Ishikawa (cell line): ENCODE data around the gene EQTN.

Experiments
- CEBPB ChIP-seq: IDR thresholded peaks from 2 replicates; pipeline ENCODE4 v1.6.1; 2012
- CREB1 ChIP-seq: IDR thresholded peaks from 2 replicates; pipeline ENCODE4 v1.6.1; 2012; ENCODE audit warnings: low read depth
- EGR1 ChIP-seq: IDR thresholded peaks from 2 replicates; pipeline ENCODE4 v1.6.1; 2012
- EP300 ChIP-seq: IDR thresholded peaks from 2 replicates; pipeline ENCODE4 v1.6.1; 2012; ENCODE audit warnings: borderline replicate concordance
- FOXM1 ChIP-seq: IDR thresholded peaks from 2 replicates; pipeline ENCODE4 v1.6.1; 2012; ENCODE audit warnings: low read depth, borderline replicate concordance
- NFIC ChIP-seq: IDR thresholded peaks from 2 replicates; pipeline ENCODE4 v1.6.1; 2012
- RAD21 ChIP-seq: IDR thresholded peaks from 2 replicates; pipeline ENCODE4 v1.6.1; 2012; ENCODE audit warnings: low read depth
- REST ChIP-seq: IDR thresholded peaks from 2 replicates; pipeline ENCODE4 v1.6.1; 2012; ENCODE audit warnings: low read depth, mild to moderate bottlenecking
- TAF1 ChIP-seq: IDR thresholded peaks from 2 replicates; pipeline ENCODE4 v1.6.1; 2012; ENCODE audit warnings: low read depth, mild to moderate bottlenecking
- TCF12 ChIP-seq: IDR thresholded peaks from 2 replicates; pipeline ENCODE4 v1.6.1; 2012; ENCODE audit warnings: low read depth
- TEAD4 ChIP-seq: IDR thresholded peaks from 2 replicates; pipeline ENCODE4 v1.6.1; 2012
- YY1 ChIP-seq: IDR thresholded peaks from 2 replicates; pipeline ENCODE4 v1.6.1; 2012; ENCODE audit warnings: low read depth
- ZBTB7A ChIP-seq: IDR thresholded peaks from 2 replicates; pipeline ENCODE4 v1.6.1; 2012; ENCODE audit warnings: low read depth
- TF ChIP-seq, protein P1 (sequence below): IDR thresholded peaks from 2 replicates; pipeline ENCODE4 v1.6.1; 2012
- TF ChIP-seq, protein P2 (sequence below): IDR thresholded peaks from 2 replicates; pipeline ENCODE4 v1.6.1; 2012

Gene EQTN

DNA sequence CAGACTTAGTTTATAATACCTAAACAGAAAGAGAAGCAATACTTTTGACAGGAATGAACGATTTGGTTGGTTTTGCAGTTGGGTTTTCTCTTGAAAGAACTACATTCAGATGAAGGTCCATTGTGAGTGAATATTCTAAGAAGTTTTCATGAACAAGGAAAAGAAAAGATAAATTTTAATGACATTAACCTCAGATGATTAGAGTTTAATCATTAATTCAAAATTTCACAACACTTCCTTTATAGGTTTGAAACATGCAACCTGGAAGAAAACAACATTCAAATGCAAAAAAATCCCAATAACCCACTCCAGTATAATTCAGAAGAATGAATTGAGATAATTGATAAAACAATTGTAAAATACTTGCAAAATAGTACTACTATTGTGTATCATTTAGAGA lies 23.8 kb downstream of the EQTN start:
- TF ChIP-seq TAF1 (no peak), FOXM1 (no peak), CREB1 (no peak), RAD21 (no peak), ZBTB7A (no peak), EGR1 (no peak), CEBPB (no peak), YY1 (no peak), REST (no peak), TEAD4 (no peak), NFIC (no peak), EP300 (no peak), TCF12 (no peak)
- TF ChIP-seq, protein P1, sequence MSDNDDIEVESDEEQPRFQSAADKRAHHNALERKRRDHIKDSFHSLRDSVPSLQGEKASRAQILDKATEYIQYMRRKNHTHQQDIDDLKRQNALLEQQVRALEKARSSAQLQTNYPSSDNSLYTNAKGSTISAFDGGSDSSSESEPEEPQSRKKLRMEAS = no peak
- TF ChIP-seq, protein P2, sequence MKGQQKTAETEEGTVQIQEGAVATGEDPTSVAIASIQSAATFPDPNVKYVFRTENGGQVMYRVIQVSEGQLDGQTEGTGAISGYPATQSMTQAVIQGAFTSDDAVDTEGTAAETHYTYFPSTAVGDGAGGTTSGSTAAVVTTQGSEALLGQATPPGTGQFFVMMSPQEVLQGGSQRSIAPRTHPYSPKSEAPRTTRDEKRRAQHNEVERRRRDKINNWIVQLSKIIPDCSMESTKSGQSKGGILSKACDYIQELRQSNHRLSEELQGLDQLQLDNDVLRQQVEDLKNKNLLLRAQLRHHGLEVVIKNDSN = no peak

- TF ChIP-seq TEAD4 (no peak), NFIC (no peak), RAD21 (no peak), CEBPB (no peak), YY1 (no peak), ZBTB7A (no peak), TAF1 (no peak), REST (no peak), EP300 (no peak), FOXM1 (no peak), EGR1 (no peak), CREB1 (no peak)
- TF ChIP-seq, protein P1 = no peak
- TF ChIP-seq, protein P2 = no peak
Measured at GRCh38 chr9:27272103-27272502, 24.8 kb downstream of the EQTN start.

DNA sequence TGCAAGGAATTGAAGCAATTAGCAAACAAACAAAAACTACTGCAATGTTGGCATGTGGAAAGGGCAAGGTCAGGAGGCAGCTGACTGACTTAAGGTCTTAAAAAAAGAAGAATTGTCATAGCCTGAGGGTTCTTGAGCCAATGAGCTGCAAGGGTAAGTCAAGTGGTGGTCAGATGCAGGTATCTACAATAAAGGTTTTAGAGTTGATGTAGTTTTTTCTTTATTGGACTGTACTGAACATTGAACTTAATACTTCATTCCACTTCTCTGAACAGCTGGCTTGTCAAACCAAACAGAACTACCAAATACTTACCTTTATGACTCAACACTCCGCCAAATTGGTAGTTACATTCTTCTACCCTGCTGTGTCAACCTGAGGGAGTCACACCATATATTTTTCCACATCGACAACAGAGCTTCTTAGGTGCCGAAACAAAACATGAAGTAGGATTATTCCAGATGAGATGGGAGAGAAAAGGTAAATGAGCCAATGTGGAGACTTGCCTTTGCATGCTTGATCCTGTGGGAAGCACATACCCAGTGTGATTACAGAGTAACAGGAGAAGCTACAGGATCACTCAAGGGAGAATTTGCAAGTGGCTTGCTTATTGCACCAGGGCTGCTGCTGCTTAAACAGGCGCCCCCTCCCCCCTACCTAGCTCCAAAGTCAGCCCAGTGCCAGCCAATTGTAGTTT lies 35.3 kb downstream of the EQTN start:
- TF ChIP-seq, protein P2 = no peak
- TF ChIP-seq EP300 (0 out of 2 replicates have a peak, but pooled peaks have one; percentile 12), NFIC (no peak), TEAD4 (0 out of 2 replicates have a peak, but pooled peaks have one; percentile 23), TAF1 (no peak), TCF12 (0 out of 2 replicates have a peak, but pooled peaks have one; percentile 28), CEBPB (no peak), RAD21 (no peak), REST (no peak)

GRCh38 chr9:27260789-27261516 lies 36.0 kb downstream of the EQTN start:
- TF ChIP-seq FOXM1 (no peak), EP300 (no peak), EGR1 (no peak), ZBTB7A (no peak), TEAD4 (no peak), REST (no peak), YY1 (no peak), NFIC (no peak), TCF12 (no peak), CEBPB (no peak), TAF1 (no peak), CREB1 (no peak), RAD21 (no peak)
- TF ChIP-seq, protein P2 = no peak
- TF ChIP-seq, protein P1 = no peak
